ENCODE measurements around the gene VEZF1.
A peak's percentile ranks its signal among the peaks of the same experiment; 100 is the strongest.
"Not testable (repeated sequence)": the region's sequence is repeated elsewhere in the genome, so short reads cannot be mapped to it uniquely, and the experiment has no call there.

VEZF1 gene

DNA sequence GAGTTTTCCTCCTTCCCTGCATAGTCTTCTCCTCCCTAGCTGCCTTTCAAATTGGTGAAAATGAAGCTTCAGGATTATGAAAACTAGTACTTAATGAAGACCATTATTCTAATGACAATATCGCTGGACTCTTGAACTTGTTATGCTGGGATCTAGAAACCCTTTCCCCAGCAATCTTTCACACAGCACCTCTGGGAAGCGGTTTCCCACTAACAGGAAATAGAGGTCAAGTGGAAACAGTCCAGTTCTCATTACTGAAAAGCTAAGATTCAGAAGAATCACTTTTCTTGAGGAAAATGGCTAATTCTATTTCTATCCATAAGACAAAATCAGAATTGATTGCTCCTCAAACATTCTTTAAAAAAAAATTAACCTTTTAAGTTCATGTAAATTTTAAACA is 2.0 kb upstream of the VEZF1 start:
- H3K9me3 ChIP-seq (ENCODE audit: control insufficient read depth, insufficient read depth, low read length) = no peaks in the 10 kb centered on the region
- H3K36me3 ChIP-seq (ENCODE audit: insufficient read depth, low read length) = no peaks in the 10 kb centered on the region
- H3K9ac ChIP-seq (ENCODE audit: low read depth, low read length) = no peak overlapping the region
- H3K4me1 ChIP-seq (ENCODE audit: insufficient read depth, low read length) = peaks cover 17% of the 10 kb centered on the region

DNA sequence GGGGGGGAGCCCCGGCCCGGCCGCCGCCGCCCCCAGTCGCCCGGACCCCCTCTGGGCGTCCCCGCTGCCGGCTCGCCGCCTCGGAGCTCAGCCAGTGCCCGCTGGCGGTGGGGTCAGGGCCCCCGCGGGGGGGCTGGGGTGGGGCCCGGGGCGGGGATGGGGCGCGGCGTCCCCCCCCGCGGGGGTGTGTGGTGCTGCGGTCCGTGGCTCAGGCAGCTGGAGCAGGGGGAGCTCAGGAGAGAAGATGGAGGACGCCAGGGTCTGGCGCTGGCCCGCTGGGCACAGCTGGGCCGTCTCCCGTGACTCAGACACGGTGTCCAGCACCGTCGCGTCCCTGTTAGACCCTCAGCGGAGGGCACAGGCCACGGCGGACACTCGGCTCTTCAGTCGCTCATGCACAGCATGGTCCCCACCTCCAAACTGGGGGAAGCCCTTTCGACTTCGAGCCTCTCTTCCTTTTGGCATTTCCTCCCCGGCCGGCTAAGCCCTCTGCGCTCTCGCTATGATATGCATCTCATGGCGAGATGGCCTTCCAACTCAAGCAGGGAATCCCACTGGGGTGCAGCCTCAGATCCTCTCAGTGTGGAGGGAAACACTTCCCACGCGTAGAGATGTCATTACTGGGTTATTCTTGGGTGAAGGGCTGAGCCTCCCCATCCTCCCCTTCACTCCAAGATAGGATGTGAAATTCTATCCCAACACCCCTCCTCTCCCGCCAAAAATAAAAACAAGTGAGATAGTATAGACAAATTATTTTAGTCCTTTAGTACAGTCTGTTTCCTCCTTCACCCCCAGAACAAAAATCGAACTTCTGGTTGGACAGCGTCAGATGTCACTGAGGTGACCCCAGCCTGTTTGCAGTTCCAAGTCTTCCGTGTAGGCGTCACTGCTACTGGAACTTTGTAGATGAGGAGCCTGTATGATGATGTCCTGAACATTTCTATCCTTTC is 522 bp upstream of the VEZF1 start:
- Histone ChIP-seq H3K4me1 (ENCODE audit: insufficient read depth, low read length) (peaks cover 19% of the 10 kb centered on the region), H3K36me3 (ENCODE audit: insufficient read depth, low read length) (no peaks in the 10 kb centered on the region), H3K9ac (ENCODE audit: low read depth, low read length) (peak overlapping the region; percentile 71), H3K9me3 (ENCODE audit: control insufficient read depth, insufficient read depth, low read length) (no peaks in the 10 kb centered on the region)

DNA sequence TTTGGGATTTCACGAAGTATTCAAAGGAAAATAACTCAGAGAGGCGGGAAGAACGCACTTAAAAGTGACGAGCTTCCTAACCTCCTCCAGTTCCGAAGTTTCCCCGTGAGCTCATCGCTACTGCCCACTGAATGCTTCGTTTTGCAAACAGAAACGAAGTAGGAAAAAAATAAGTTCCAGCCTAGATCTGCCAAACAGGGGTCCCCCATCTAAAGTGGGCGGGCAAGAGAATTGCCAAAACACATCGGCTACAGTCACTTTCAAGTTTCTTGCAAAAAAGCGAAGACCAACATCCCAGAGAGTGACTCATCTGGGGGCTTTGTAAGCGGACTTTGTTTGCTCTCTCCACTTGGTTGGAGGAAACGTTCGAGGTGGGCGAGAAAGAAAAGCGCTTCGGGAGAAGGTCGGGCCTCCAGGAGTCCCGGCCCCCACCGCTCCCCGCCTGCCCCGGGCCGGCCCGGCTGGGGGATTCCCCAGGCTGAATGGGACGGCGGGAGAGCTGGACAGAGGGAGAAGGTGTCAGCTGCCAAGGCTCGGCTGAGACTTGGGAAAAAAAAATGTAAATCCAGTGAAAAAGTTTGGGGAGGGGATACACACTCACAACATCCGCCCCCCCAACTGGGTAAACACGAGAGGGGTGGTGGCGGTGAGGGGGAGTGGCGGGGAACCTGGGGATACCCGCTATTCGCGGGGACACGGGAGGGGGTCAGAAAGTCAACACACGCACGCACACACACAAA is 1.0 kb downstream of the VEZF1 start:
- Histone ChIP-seq H3K9me3 (ENCODE audit: control insufficient read depth, insufficient read depth, low read length) (no peaks in the 10 kb centered on the region), H3K36me3 (ENCODE audit: insufficient read depth, low read length) (peaks cover 7% of the 10 kb centered on the region; the same call in 1 of the 2 replicates), H3K4me1 (ENCODE audit: insufficient read depth, low read length) (peaks cover 19% of the 10 kb centered on the region), H3K9ac (ENCODE audit: low read depth, low read length) (peak overlapping the region; percentile 80)

DNA sequence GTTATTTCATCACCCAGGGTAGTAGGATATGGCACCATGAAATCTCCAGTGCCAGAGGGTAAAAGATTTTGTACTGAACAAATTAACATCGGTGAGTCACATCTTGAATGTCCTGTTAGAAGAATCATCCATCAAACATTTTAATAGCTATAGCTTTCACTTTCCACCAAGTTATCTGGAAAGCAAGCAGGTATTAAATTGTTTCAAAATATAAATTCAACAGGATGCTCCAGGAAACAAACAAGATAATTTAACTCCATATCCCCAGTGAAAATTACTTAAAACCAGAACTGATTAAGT is 2.4 kb downstream of the VEZF1 start:
- Histone ChIP-seq H3K9me3 (ENCODE audit: control insufficient read depth, insufficient read depth, low read length) (no peaks in the 10 kb centered on the region), H3K4me1 (ENCODE audit: insufficient read depth, low read length) (peaks cover 14% of the 10 kb centered on the region), H3K9ac (ENCODE audit: low read depth, low read length) (0 out of 2 replicates have a peak overlapping the region, but pooled peaks have one; percentile 9), H3K36me3 (ENCODE audit: insufficient read depth, low read length) (peaks cover 12% of the 10 kb centered on the region)

DNA sequence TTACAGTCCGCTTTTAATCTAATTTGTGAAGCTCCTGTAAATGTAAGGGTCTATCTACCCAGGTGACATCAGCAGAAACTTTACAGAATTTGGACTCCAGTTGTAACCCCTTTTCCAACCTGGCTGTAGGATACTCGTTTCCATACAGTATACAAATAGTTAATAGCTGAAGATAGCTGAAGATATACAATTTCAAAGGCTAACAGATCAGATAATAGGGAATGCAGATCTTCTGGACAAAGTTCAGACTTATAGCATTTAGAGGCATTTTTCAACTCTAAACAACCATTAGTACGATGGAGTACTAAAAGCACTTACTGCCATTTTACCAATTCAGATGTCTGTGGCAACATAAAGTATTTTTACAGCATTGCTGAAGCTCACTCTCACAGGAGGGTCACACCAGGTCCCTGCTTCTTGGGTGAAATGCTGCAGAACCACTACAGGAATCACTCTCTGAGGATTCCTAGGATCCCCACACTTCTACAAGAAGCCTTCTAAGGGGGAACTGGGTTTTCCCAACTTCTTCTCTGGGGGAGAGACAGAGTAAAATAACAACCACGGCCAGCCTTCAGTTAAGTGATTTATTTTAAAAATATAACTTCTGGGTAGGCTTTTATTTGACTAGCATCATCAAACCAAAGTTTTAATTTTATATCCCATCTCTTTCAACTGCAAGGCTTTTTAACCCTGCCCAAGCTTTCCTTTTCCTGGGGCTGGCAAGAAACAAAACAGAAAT is 2.9 kb downstream of the VEZF1 start:
- no peaks in the 10 kb centered on the region for H3K9me3 ChIP-seq (ENCODE audit: control insufficient read depth, insufficient read depth, low read length)
- H3K9ac ChIP-seq (ENCODE audit: low read depth, low read length) = 0 out of 2 replicates have a peak overlapping the region, but pooled peaks have one; percentile 9
- H3K36me3 ChIP-seq (ENCODE audit: insufficient read depth, low read length) = peaks cover 17% of the 10 kb centered on the region
- peaks cover 14% of the 10 kb centered on the region for H3K4me1 ChIP-seq (ENCODE audit: insufficient read depth, low read length)

DNA sequence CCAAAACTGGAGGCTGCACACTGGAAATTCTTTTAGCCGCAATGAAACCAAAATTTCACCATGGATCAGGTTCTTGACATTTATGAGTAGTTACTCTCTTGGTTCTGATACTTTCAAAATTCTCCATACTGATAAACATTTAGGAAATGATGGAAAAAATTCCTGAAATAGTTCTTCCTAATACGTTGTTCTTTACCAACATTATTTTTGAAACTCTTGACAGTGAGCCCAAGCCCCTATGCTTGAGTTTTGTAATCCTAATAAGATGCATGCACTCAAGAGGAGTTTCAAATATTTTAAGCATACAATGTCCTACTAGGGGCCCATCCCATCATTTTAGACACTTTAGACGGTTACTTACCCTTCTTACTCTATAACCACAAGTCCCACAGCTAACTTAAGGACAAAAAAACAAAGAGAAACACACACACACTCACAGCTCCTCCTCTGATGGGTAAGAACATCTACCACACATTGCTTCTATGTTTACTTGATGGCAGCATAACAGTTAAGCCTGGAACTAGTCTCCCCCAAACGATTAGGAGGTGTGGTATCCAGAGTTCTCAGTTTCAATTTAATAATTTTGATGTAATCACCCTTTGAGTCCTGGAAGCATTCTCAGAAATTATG is 3.7 kb downstream of the VEZF1 start:
- Histone ChIP-seq H3K9ac (ENCODE audit: low read depth, low read length) (no peak overlapping the region), H3K4me1 (ENCODE audit: insufficient read depth, low read length) (peaks cover 14% of the 10 kb centered on the region), H3K9me3 (ENCODE audit: control insufficient read depth, insufficient read depth, low read length) (no peaks in the 10 kb centered on the region), H3K36me3 (ENCODE audit: insufficient read depth, low read length) (peaks cover 17% of the 10 kb centered on the region)

DNA sequence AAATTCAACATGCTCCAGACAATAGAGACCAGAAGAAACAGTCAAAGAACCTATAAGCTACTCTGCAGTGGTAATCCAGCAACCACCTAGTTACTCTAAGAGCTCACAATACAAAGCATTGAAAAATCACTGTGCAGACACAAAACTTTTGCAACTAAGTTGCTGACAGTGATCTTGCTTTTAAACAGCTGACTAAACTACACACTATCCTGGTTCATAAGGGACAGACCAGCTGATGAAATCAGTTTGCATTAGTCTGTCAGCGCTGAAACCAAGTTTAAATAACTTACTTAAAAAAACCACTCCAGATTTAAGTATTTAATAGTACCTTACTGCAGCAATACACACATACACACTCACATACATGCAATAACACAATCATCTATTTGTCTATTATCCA is 4.6 kb downstream of the VEZF1 start:
- H3K9me3 ChIP-seq (ENCODE audit: control insufficient read depth, insufficient read depth, low read length) = no peaks in the 10 kb centered on the region
- H3K9ac ChIP-seq (ENCODE audit: low read depth, low read length) = no peak overlapping the region
- H3K4me1 ChIP-seq (ENCODE audit: insufficient read depth, low read length) = peaks cover 14% of the 10 kb centered on the region
- H3K36me3 ChIP-seq (ENCODE audit: insufficient read depth, low read length) = peaks cover 17% of the 10 kb centered on the region

DNA sequence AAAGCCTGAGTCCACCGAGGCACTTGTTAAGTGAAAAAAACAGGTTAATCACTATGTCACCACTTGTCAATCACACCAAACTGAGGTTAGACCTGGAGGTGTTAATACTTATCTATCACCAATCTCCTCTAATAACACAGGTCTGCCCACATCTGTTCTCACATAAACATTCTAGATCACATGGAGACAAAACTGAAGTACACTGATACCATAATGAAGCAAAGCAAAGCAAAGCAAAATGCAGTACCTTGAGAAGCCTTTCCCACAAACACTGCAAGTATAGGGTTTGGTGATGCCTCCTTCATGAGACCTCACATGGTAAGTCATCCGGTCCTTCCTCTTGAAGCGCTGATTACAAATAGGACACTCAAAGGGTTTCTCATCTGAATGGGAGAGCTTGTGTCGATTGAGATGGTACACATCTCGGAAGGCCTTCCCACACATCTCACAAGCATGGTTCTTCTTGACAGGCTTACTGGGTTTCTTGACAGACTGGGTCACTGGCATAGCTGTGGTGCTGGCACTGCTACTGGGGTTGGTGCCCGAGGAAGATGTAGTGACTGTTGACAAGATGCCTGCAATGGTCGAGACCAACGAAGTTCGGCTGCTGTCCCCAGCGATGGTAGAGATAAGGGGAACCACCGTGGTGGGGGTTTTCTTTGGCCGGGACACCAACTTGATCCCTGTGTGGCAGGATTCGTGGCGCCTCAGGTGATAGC is 5.4 kb downstream of the VEZF1 start:
- no peaks in the 10 kb centered on the region for H3K9me3 ChIP-seq (ENCODE audit: control insufficient read depth, insufficient read depth, low read length)

DNA sequence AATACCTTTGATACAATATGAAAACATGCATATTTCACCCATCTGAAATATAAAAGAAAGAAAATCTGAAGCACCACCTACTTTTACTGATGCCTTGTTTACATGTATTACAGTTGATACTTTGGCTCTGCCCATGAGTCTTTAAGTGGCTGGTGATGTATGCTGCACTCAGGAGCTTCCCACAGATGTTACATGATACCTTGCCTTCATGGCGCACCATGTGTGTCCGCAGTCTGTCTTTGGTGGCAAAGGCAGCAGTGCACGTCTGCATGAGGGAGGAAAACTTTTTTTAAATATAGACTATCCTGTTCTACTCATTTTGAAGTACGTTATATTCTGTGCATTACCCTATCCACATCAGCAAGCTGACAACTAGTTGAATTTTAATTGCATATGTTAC is 7.5 kb downstream of the VEZF1 start:
- Histone ChIP-seq H3K9ac (ENCODE audit: low read depth, low read length) (no peak overlapping the region), H3K4me1 (ENCODE audit: insufficient read depth, low read length) (peaks cover 10% of the 10 kb centered on the region), H3K36me3 (ENCODE audit: insufficient read depth, low read length) (peaks cover 33% of the 10 kb centered on the region), H3K9me3 (ENCODE audit: control insufficient read depth, insufficient read depth, low read length) (no peaks in the 10 kb centered on the region)

More for the DNA sequence above, 5.4 kb downstream of the VEZF1 start:
- Histone ChIP-seq H3K36me3 (ENCODE audit: insufficient read depth, low read length) (peaks cover 22% of the 10 kb centered on the region), H3K4me1 (ENCODE audit: insufficient read depth, low read length) (peaks cover 14% of the 10 kb centered on the region), H3K9ac (ENCODE audit: low read depth, low read length) (no peak overlapping the region)

DNA sequence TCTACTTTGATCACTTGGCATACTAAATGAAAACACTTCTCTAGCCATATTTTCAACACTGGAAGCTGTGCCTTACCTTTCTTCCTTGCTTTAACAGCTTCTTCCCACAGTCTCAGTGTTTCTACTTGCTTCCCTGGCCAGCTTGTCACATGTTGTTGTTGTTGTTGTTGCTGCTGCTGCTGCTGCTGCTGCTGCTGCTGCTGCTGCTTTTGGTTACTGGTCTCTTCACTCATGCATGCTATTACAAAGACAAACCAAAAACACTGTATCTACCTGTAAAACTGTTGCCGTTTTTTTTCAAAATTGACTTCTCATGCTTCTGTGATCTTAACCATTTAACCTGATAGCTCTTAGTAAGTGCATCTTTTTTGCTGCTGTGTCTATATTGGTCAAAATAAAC is 9.0 kb downstream of the VEZF1 start:
- Histone ChIP-seq H3K9ac (ENCODE audit: low read depth, low read length) (no peak overlapping the region), H3K9me3 (ENCODE audit: control insufficient read depth, insufficient read depth, low read length) (no peaks in the 10 kb centered on the region), H3K36me3 (ENCODE audit: insufficient read depth, low read length) (peaks cover 44% of the 10 kb centered on the region), H3K4me1 (ENCODE audit: insufficient read depth, low read length) (no peaks in the 10 kb centered on the region)

DNA sequence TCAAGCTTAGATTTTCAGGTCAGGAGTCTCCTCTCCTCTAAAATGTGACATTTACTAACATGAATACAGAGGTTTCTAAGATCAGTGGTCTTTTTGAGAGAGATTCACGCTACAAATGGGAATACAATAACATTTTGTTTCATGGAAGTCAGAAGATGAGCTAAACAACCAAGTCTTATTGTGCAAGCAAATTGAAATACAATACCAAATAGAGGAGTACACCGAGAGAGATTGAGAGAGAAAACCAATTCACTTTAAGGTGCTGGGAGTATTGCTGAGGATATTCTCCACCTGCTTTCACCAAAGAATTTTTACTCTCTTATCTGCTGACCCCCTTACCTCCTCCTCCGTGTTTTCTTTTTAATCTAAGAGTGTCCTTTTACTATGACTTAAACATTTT is 11.5 kb downstream of the VEZF1 start:
- H3K9ac ChIP-seq (ENCODE audit: low read depth, low read length) = no peak overlapping the region
- H3K4me1 ChIP-seq (ENCODE audit: insufficient read depth, low read length) = no peaks in the 10 kb centered on the region
- H3K36me3 ChIP-seq (ENCODE audit: insufficient read depth, low read length) = peaks cover 34% of the 10 kb centered on the region
- no peaks in the 10 kb centered on the region for H3K9me3 ChIP-seq (ENCODE audit: control insufficient read depth, insufficient read depth, low read length)

DNA sequence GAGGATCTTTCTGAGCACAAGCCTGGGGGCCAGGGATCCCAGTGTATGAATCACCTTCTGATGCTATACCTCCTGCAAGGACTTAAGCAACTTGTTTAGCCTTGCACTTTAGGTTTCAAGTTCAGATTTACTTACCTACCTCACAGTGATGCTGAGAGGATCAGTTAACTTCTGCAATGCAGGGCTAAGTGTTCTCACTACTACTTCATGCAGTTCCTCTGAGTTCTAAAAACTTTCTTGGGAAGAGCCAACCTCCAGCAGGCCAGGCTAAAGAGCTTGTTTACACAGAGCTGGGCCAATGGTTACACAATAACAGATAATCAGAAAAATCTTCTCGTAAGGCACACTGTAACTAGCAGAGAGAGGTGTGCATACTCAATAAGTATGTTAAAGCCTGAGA is 13.0 kb downstream of the VEZF1 start:
- H3K9me3 ChIP-seq (ENCODE audit: control insufficient read depth, insufficient read depth, low read length) = no peaks in the 10 kb centered on the region
- peaks cover 27% of the 10 kb centered on the region for H3K36me3 ChIP-seq (ENCODE audit: insufficient read depth, low read length)
- no peak overlapping the region for H3K9ac ChIP-seq (ENCODE audit: low read depth, low read length)
- H3K4me1 ChIP-seq (ENCODE audit: insufficient read depth, low read length) = no peaks in the 10 kb centered on the region

DNA sequence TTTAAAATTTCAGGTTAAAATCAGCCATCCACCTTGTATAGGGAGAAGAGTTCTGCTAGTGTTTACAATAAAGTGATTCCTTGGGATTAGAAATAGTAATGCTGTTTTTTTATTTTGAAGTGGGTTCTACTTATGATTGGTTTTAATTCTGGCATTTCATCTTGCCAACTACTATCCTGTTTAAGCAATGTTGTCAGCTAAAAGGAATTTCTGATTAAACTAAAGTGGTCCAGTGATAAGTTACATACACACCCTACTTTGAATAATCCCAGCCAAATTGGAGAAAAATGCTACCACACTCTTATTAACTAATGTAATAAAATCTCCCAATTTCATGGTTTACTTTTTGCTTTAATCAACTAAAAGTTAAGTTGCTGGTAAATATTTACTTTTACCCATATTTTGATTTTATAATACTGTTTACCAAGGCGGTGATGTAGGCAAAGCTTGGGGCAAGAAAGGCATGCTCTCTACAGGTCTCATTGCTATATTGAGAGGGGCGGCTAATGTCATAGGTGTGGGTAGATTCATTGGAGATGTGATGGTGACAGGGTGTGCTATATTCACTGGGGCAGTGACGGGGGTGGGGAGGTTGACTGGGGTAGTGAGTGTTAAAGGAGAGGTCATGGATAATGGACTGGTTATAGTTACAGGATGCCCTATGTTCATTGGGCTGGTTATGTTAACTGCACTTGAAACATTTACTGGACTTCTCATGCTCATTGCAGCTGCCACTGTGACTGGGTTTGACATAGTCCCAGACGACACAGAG is 13.8 kb downstream of the VEZF1 start:
- not testable (repeated sequence) for H3K9ac ChIP-seq (ENCODE audit: low read depth, low read length); H3K4me1 ChIP-seq (ENCODE audit: insufficient read depth, low read length); H3K9me3 ChIP-seq (ENCODE audit: control insufficient read depth, insufficient read depth, low read length)
- H3K36me3 ChIP-seq (ENCODE audit: insufficient read depth, low read length) = peaks cover 27% of the 10 kb centered on the region
